Cardiac fibroblast (primary cell): ENCODE results near the gene CAMTA1.

ENCODE experiments used
- DNase-seq, 2 donors: peaks; one replicate each; pipeline versions ENCODE4 v3.0.0 to v3.0.0-alpha.2; 2010; ENCODE audit warnings: low read depth in 2 of 2
- H3K4me3 ChIP-seq, 2 donors: replicated peaks in 1 of 2; 1 replicate in 1 of 2; 2 replicates in 1 of 2; pipeline ENCODE4 v1.5.1; 2011; ENCODE audit warnings: low read depth in 2 of 2, low read length in 2 of 2, mild to moderate bottlenecking in 2 of 2, moderate library complexity in 1 of 2
- TF ChIP-seq, protein P1 (sequence below): IDR thresholded peaks from one replicate; pipeline ENCODE4 v1.5.1; 2011; ENCODE audit warnings: low read depth, mild to moderate bottlenecking, low read length, inconsistent platforms

Gene CAMTA1

GRCh38 chr1:7229696-7230631, 444.7 kb downstream of the CAMTA1 start:
- H3K4me3 ChIP-seq: no peak overlapping the region
- TF ChIP-seq, protein P1, sequence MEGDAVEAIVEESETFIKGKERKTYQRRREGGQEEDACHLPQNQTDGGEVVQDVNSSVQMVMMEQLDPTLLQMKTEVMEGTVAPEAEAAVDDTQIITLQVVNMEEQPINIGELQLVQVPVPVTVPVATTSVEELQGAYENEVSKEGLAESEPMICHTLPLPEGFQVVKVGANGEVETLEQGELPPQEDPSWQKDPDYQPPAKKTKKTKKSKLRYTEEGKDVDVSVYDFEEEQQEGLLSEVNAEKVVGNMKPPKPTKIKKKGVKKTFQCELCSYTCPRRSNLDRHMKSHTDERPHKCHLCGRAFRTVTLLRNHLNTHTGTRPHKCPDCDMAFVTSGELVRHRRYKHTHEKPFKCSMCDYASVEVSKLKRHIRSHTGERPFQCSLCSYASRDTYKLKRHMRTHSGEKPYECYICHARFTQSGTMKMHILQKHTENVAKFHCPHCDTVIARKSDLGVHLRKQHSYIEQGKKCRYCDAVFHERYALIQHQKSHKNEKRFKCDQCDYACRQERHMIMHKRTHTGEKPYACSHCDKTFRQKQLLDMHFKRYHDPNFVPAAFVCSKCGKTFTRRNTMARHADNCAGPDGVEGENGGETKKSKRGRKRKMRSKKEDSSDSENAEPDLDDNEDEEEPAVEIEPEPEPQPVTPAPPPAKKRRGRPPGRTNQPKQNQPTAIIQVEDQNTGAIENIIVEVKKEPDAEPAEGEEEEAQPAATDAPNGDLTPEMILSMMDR: no peak
- peak in 1 of 2 donors; percentile 61 for DNase-seq

GRCh38 chr1:7232441-7233236, 447.4 kb downstream of the CAMTA1 start:
- TF ChIP-seq, protein P1: no peak
- DNase-seq: no peak
- no peak overlapping the region for H3K4me3 ChIP-seq

GRCh38 chr1:7233237-7233540, 447.9 kb downstream of the CAMTA1 start:
- no peak for DNase-seq
- TF ChIP-seq, protein P1: no peak
- no peak overlapping the region for H3K4me3 ChIP-seq

DNA sequence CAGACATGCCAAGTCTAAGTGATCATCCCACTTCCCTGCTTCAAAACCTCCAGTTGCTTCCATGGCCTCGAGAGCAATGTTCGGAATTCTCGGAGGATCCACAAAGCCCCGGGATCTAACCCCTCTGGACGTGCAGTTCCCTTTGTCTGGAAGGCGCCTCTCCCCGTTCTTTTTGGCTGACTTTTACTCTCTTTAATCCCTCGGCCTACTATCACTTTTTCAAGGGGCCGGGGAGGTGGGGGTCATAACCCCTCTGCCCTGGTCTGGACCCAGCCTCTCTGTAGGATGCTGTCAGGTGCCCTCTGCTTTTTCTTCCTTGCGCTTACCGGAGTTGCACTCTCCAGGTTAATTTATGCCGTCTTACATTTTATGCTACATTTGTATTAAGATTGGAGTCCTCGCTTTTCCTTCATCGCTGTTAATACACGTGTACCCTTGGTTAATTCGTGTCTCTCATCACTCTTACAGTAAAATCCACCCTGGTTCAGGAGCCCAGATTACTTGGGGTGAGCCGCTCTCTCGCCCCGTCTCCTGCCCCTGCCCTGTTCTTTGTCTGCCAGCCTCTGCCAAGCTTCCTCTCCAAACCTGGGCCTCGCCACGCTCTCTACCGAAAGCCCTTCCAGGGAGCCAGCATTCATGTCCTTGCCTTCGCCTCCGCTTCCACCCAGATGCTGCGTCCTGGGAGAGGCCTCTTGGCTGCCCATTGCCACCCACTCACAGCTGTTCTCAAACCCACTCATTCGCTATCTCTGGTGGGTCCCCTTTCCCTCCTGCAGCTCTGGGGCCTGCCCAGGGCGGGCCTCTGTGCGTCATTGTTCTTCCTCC, 448.6 kb downstream of the CAMTA1 start:
- DNase-seq: no peak
- TF ChIP-seq, protein P1: no peak
- H3K4me3 ChIP-seq: no peak overlapping the region

- no peak for DNase-seq
- TF ChIP-seq, protein P1: no peak
Observed at GRCh38 chr1:7234471-7234755, 449.2 kb downstream of the CAMTA1 start.

DNA sequence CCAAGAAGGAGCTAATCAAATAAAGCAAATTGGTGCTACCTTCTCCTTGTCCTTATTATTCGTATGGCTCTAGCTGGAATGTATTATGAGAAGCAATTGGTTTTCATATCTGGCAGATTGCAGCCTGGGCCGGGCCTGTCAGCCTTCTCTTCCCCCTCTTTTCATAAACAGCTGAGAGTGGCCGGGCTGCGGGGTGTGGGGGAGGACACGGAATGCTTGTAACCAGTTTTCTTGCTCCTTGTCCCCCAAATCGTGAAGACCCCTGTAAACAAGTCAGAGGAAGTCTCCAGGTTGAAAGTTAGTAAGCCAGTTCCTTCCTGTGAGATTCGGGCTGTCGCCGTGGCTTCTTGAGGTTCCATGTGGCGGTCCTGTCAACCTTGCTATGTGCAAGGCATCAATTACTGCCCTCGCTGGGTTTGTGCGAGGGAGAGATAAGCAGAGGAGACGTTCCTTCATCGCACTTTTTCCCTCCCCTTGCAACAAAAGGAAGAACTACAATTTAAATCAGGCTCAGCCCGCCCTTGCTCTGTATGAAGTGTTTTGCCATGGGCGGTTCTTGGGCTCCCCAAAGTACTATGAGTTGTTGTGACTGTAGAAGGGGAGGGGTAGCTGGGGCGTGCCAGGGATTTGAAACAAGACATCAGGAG, 450.7 kb downstream of the CAMTA1 start:
- DNase-seq: no peak
- TF ChIP-seq, protein P1: no peak
- H3K4me3 ChIP-seq: no peak overlapping the region

More at GRCh38 chr1:7234471-7234755, 449.2 kb downstream of the CAMTA1 start:
- H3K4me3 ChIP-seq: no peak overlapping the region
